DND-41 (cell line): ENCODE data around the gene MTSS2.

ENCODE experiments used
- ATAC-seq: fragments of 200-7000 bp; cut with Tn5 transposase; 3 replicates; pipeline ENCODE4 v1.9.1; 2021; ENCODE audit warnings: low read depth; ENCODE audit not compliant: insufficient read depth
- DNase-seq: peaks from one replicate; pipeline ENCODE4 v3.0.0-alpha.2; 2020
- H2AFZ ChIP-seq: 2 replicates; pipeline ENCODE4 v1.6.0; 2012; ENCODE audit warnings: low read depth, low read length
- H3K27ac ChIP-seq: 2 replicates; pipeline ENCODE4 v1.5.1; 2012; ENCODE audit warnings: low read length, inconsistent platforms
- H3K27me3 ChIP-seq: fragments of 200-600 bp; sonication (generic); 2 replicates; pipeline ENCODE4 v1.6.0; 2012; ENCODE audit warnings: low read length, mild to moderate bottlenecking, inconsistent platforms; ENCODE audit not compliant: insufficient read depth, poor library complexity
- H3K36me3 ChIP-seq: 2 replicates; pipeline ENCODE4 v1.5.1; 2012; ENCODE audit warnings: low read length, inconsistent platforms; ENCODE audit not compliant: insufficient read depth
- H3K4me1 ChIP-seq: 2 replicates; pipeline ENCODE4 v1.5.1; 2012; ENCODE audit warnings: mild to moderate bottlenecking, low read length; ENCODE audit not compliant: insufficient read depth
- H3K4me2 ChIP-seq: 2 replicates; pipeline ENCODE4 v1.6.0; 2012; ENCODE audit warnings: mild to moderate bottlenecking, moderate library complexity, low read length, inconsistent platforms; ENCODE audit not compliant: insufficient read depth
- H3K4me3 ChIP-seq, 2 experiments: fragments of 200-600 bp in 1 of 2; shearing (Covaris generic) in 1 of 2; 2 replicates each; pipeline ENCODE4 v1.5.1; 2012 to 2016; ENCODE audit warnings: inconsistent platforms in 2 of 2, low read length in 2 of 2, mild to moderate bottlenecking in 2 of 2, low read depth in 1 of 2, moderate library complexity in 1 of 2
- H3K79me2 ChIP-seq: 2 replicates; pipeline ENCODE4 v1.6.0; 2012; ENCODE audit warnings: low read length, inconsistent platforms; ENCODE audit not compliant: insufficient read depth
- H3K9ac ChIP-seq: 2 replicates; pipeline ENCODE4 v1.6.0; 2012; ENCODE audit warnings: low read depth, mild to moderate bottlenecking, inconsistent platforms, low read length, moderate library complexity
- H3K9me3 ChIP-seq: 2 replicates; pipeline ENCODE4 v1.5.1; 2012; ENCODE audit warnings: low read length, moderate library complexity, mild to moderate bottlenecking, inconsistent platforms; ENCODE audit not compliant: insufficient read depth, severe bottlenecking
- H4K20me1 ChIP-seq: 2 replicates; pipeline ENCODE4 v1.6.0; 2012; ENCODE audit warnings: low read length; ENCODE audit not compliant: insufficient read depth
- CTCF ChIP-seq: IDR thresholded peaks from 2 replicates; pipeline ENCODE4 v1.5.1; 2012; ENCODE audit warnings: borderline replicate concordance, low read length, moderate library complexity, mild to moderate bottlenecking; ENCODE audit not compliant: poor library complexity, severe bottlenecking; ENCODE audit errors: extremely low read depth
- EZH2 ChIP-seq: IDR thresholded peaks from 3 replicates; pipeline ENCODE4 v1.6.1; 2012; ENCODE audit warnings: borderline replicate concordance, low read depth, mild to moderate bottlenecking, moderate library complexity, low read length, inconsistent platforms; ENCODE audit not compliant: severe bottlenecking

The MTSS2 gene

GRCh38 chr16:70708366-70709246, 22.8 kb upstream of the MTSS2 start:
- Histone ChIP-seq H3K27ac (no peak overlapping the region), H4K20me1 (peaks cover 18% of the 10 kb centered on the region), H3K36me3 (peaks cover 15% of the 10 kb centered on the region; the same call in 1 of the 2 replicates), H3K27me3 (no peaks in the 10 kb centered on the region), H3K4me3 (no peak overlapping the region), H3K9ac (no peak overlapping the region), H3K9me3 (no peaks in the 10 kb centered on the region), H2AFZ (no peak overlapping the region), H3K4me1 (no peaks in the 10 kb centered on the region), H3K4me2 (no peak overlapping the region), H3K79me2 (no peaks in the 10 kb centered on the region)
- ATAC-seq (no peak), DNase-seq (no peak)
- TF ChIP-seq CTCF, result no peak
- TF ChIP-seq EZH2, result no peak

GRCh38 chr16:70706948-70707465, 21.2 kb upstream of the MTSS2 start:
- no peaks in the 10 kb centered on the region for H3K79me2 ChIP-seq
- no peak overlapping the region for H3K4me2 ChIP-seq
- no peak for ATAC-seq
- no peak overlapping the region for H2AFZ ChIP-seq
- H3K9ac ChIP-seq, result no peak overlapping the region
- H3K27ac ChIP-seq, result no peak overlapping the region
- DNase-seq, result no peak
- H3K4me1 ChIP-seq, result no peaks in the 10 kb centered on the region
- H3K4me3 ChIP-seq, result no peak overlapping the region
- no peaks in the 10 kb centered on the region for H3K9me3 ChIP-seq
- no peak for TF ChIP-seq CTCF
- no peak for TF ChIP-seq EZH2
- no peaks in the 10 kb centered on the region for H3K27me3 ChIP-seq
- H4K20me1 ChIP-seq, result peaks cover 9% of the 10 kb centered on the region
- peaks cover 10% of the 10 kb centered on the region; the same call in 1 of the 2 replicates for H3K36me3 ChIP-seq

DNA sequence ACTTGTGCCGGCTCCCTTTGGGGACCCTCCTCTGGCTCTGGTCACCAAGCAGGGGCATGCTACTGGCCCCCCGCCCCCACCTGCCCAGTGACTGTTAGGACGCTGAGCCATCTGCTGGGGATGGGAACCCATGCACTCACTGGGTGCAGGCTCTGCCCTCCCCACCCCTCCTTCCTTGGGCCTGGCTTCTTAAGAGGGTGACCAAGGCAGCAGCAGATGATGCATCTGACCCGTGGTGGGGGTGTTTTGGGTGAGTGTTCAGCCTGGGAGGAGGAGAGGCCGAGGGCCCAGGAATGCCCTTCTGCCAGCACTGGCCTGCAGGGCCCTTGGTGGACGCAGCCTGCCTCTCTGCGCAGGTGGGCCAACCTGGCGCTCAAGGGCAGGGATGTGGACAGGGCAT, 19.2 kb upstream of the MTSS2 start:
- Histone ChIP-seq H3K4me2 (no peak overlapping the region), H3K27ac (no peak overlapping the region), H3K36me3 (peaks cover 3% of the 10 kb centered on the region; the same call in 1 of the 2 replicates)

More for the DNA sequence above, 19.2 kb upstream of the MTSS2 start:
- DNase-seq, result no peak
- Histone ChIP-seq H3K79me2 (no peaks in the 10 kb centered on the region), H3K27me3 (no peaks in the 10 kb centered on the region), H3K9me3 (no peaks in the 10 kb centered on the region), H3K9ac (no peak overlapping the region), H4K20me1 (peaks cover 11% of the 10 kb centered on the region; the same call in 1 of the 2 replicates), H3K4me3 (no peak overlapping the region), H3K4me1 (no peaks in the 10 kb centered on the region), H2AFZ (no peak overlapping the region)
- TF ChIP-seq EZH2, result no peak
- no peak for TF ChIP-seq CTCF
- no peak for ATAC-seq
